ENCODE measurements around the gene CTU1.

CTU1 gene

GRCh38 chr19:51131780-51132680 is 23.8 kb upstream of the CTU1 start:
- DNase-seq (ENCODE audit: low read depth), result no peak

- DNase-seq (ENCODE audit: low read depth), result no peak
Measured at GRCh38 chr19:51129716-51130115, 21.5 kb upstream of the CTU1 start.

GRCh38 chr19:51128227-51128626 is 20.0 kb upstream of the CTU1 start:
- no peak for DNase-seq (ENCODE audit: low read depth)

GRCh38 chr19:51127755-51128154 is 19.5 kb upstream of the CTU1 start:
- no peak for DNase-seq (ENCODE audit: low read depth)

GRCh38 chr19:51127032-51127431 is 18.8 kb upstream of the CTU1 start:
- DNase-seq (ENCODE audit: low read depth), result no peak

GRCh38 chr19:51125421-51126075 is 17.3 kb upstream of the CTU1 start:
- no peak for DNase-seq (ENCODE audit: low read depth)

- DNase-seq (ENCODE audit: low read depth), result no peak
Measured at GRCh38 chr19:51124729-51125128, 16.5 kb upstream of the CTU1 start, which contains the start of gene SIGLEC9. Gene SIGLEC9, plus strand, starts transcription at chr19:51124906. Its CDS starts 69 bp downstream, at chr19:51124975.

- DNase-seq (ENCODE audit: low read depth), result no peak
Measured at GRCh38 chr19:51124216-51124615, 16.0 kb upstream of the CTU1 start.

- DNase-seq (ENCODE audit: low read depth), result no peak
Measured at GRCh38 chr19:51123802-51124201, 15.6 kb upstream of the CTU1 start.

- no peak for DNase-seq (ENCODE audit: low read depth)
Measured at GRCh38 chr19:51123381-51123800, 15.2 kb upstream of the CTU1 start.

- no peak for DNase-seq (ENCODE audit: low read depth)
Measured at GRCh38 chr19:51122112-51122981, 14.1 kb upstream of the CTU1 start.

- DNase-seq (ENCODE audit: low read depth), result no peak
Measured at GRCh38 chr19:51121257-51121656, 13.0 kb upstream of the CTU1 start.

GRCh38 chr19:51120160-51120559 is 12.0 kb upstream of the CTU1 start:
- no peak for DNase-seq (ENCODE audit: low read depth)

GRCh38 chr19:51119611-51120010 is 11.4 kb upstream of the CTU1 start:
- no peak for DNase-seq (ENCODE audit: low read depth)

- DNase-seq (ENCODE audit: low read depth), result no peak
Measured at GRCh38 chr19:51119101-51119500, 10.9 kb upstream of the CTU1 start.

GRCh38 chr19:51116736-51117286 is 8.6 kb upstream of the CTU1 start:
- no peak for DNase-seq (ENCODE audit: low read depth)

GRCh38 chr19:51114087-51114729 is 6.0 kb upstream of the CTU1 start:
- DNase-seq (ENCODE audit: low read depth), result no peak

- DNase-seq (ENCODE audit: low read depth), result no peak
Measured at GRCh38 chr19:51111606-51112005, 3.4 kb upstream of the CTU1 start.

- DNase-seq (ENCODE audit: low read depth), result no peak
Measured at GRCh38 chr19:51110666-51110971, 2.4 kb upstream of the CTU1 start.

GRCh38 chr19:51108805-51109146 is 567 bp upstream of the CTU1 start:
- no peak for DNase-seq (ENCODE audit: low read depth)

GRCh38 chr19:51107406-51108065 is 673 bp downstream of the CTU1 start:
- DNase-seq (ENCODE audit: low read depth), result no peak
